AG10803 (cell line): ENCODE results near the gene NAALADL2.
"Not testable (repeated sequence)": the region's sequence is repeated elsewhere in the genome, so short reads cannot be mapped to it uniquely, and the experiment has no call there.

Experiments used
- DNase-seq: peaks from one replicate; pipeline ENCODE4 v3.0.0; 2010; ENCODE audit warnings: low read depth
- H3K4me3 ChIP-seq: 2 replicates; pipeline ENCODE4 v1.5.1; 2011; ENCODE audit warnings: mild to moderate bottlenecking, low read length, control low read depth
- CTCF ChIP-seq: conservative IDR thresholded peaks from 2 replicates; pipeline ENCODE4 v1.5.1; 2011; ENCODE audit warnings: mild to moderate bottlenecking, low read length, control low read depth, inconsistent platforms

NAALADL2 gene

GRCh38 chr3:175066617-175067415 lies 207.7 kb downstream of the NAALADL2 start:
- no peak for TF ChIP-seq CTCF
- H3K4me3 ChIP-seq = no peak overlapping the region
- no peak for DNase-seq

GRCh38 chr3:175068587-175068986 lies 209.5 kb downstream of the NAALADL2 start:
- H3K4me3 ChIP-seq = no peak overlapping the region
- no peak for DNase-seq
- no peak for TF ChIP-seq CTCF

GRCh38 chr3:175070946-175071345 lies 211.8 kb downstream of the NAALADL2 start:
- TF ChIP-seq CTCF = no peak
- H3K4me3 ChIP-seq = no peak overlapping the region
- no peak for DNase-seq

GRCh38 chr3:175073219-175073905 lies 214.2 kb downstream of the NAALADL2 start:
- DNase-seq = no peak
- no peak overlapping the region for H3K4me3 ChIP-seq
- no peak for TF ChIP-seq CTCF

- no peak overlapping the region for H3K4me3 ChIP-seq
- TF ChIP-seq CTCF = no peak
- peak; percentile 18 for DNase-seq
These were observed 216.1 kb downstream of the NAALADL2 start for GRCh38 chr3:175075269-175075668.

GRCh38 chr3:175077216-175077615 lies 218.1 kb downstream of the NAALADL2 start:
- TF ChIP-seq CTCF = no peak
- no peak overlapping the region for H3K4me3 ChIP-seq
- DNase-seq = no peak

GRCh38 chr3:175082631-175083030 lies 223.5 kb downstream of the NAALADL2 start:
- no peak for DNase-seq
- no peak overlapping the region for H3K4me3 ChIP-seq
- no peak for TF ChIP-seq CTCF

GRCh38 chr3:175087128-175087527 lies 228.0 kb downstream of the NAALADL2 start:
- H3K4me3 ChIP-seq, DNase-seq: not testable (repeated sequence)
